NCI-H1417 treated with DMSO at 0.1 percent for 48 hours (cell line): ENCODE data around the gene SMAD6.
"Not testable (repeated sequence)": the region's sequence is repeated elsewhere in the genome, so short reads cannot be mapped to it uniquely, and the experiment has no call there.

Source experiments
- DNase-seq: peaks from one replicate; lab custom pipeline; 2025; lab: John Stamatoyannopoulos, UW

The SMAD6 gene

GRCh38 chr15:66675446-66675845, 26.6 kb upstream of the SMAD6 start:
- no peak for DNase-seq

- no peak for DNase-seq
Measured at GRCh38 chr15:66677336-66677735, 24.7 kb upstream of the SMAD6 start.

- DNase-seq, result no peak
Measured at GRCh38 chr15:66679061-66679656, 22.9 kb upstream of the SMAD6 start.

GRCh38 chr15:66679657-66680108, 22.4 kb upstream of the SMAD6 start:
- DNase-seq, result no peak

- no peak for DNase-seq
Measured at GRCh38 chr15:66680502-66680901, 21.5 kb upstream of the SMAD6 start.

- no peak for DNase-seq
Measured at GRCh38 chr15:66681395-66681794, 20.6 kb upstream of the SMAD6 start.

GRCh38 chr15:66682246-66682645, 19.8 kb upstream of the SMAD6 start:
- no peak for DNase-seq

GRCh38 chr15:66682865-66683264, 19.2 kb upstream of the SMAD6 start:
- DNase-seq, result no peak

GRCh38 chr15:66684136-66684681, 17.8 kb upstream of the SMAD6 start:
- no peak for DNase-seq

GRCh38 chr15:66685638-66686150, 16.3 kb upstream of the SMAD6 start:
- DNase-seq, result no peak

GRCh38 chr15:66690912-66691311, 11.1 kb upstream of the SMAD6 start:
- not testable (repeated sequence) for DNase-seq

- DNase-seq, result no peak
Measured at GRCh38 chr15:66691727-66692126, 10.3 kb upstream of the SMAD6 start.

- no peak for DNase-seq
Measured at GRCh38 chr15:66692391-66692790, 9.6 kb upstream of the SMAD6 start.

GRCh38 chr15:66692808-66693596, 9.0 kb upstream of the SMAD6 start:
- no peak for DNase-seq

- DNase-seq, result no peak
Measured at GRCh38 chr15:66696770-66697169, 5.3 kb upstream of the SMAD6 start.

- no peak for DNase-seq
Measured at GRCh38 chr15:66698318-66698961, 3.6 kb upstream of the SMAD6 start.

- DNase-seq, result no peak
Measured at GRCh38 chr15:66698971-66699370, 3.1 kb upstream of the SMAD6 start.

GRCh38 chr15:66700412-66700801, 1.6 kb upstream of the SMAD6 start:
- no peak for DNase-seq

- peak; percentile 48 for DNase-seq
Measured at GRCh38 chr15:66700802-66701421, 1.1 kb upstream of the SMAD6 start.

GRCh38 chr15:66701422-66702034, 508 bp upstream of the SMAD6 start:
- no peak for DNase-seq

- no peak for DNase-seq
Measured at GRCh38 chr15:66702787-66703539, 927 bp downstream of the SMAD6 start.
